NCI-H2171 (cell line): ENCODE measurements around the gene PHOSPHO1.
"Not testable (repeated sequence)": the region's sequence is repeated elsewhere in the genome, so short reads cannot be mapped to it uniquely, and the experiment has no call there.

Source experiments
- DNase-seq: peaks from one replicate; lab custom pipeline; 2025; lab: John Stamatoyannopoulos, UW

PHOSPHO1 gene

GRCh38 chr17:49230636-49231562, at the start of gene PHOSPHO1:
TSS of gene PHOSPHO1 (minus strand) at chr17:49230787. CDS start at chr17:49226691, 4,096 bp downstream.
- peak; percentile 74 for DNase-seq

GRCh38 chr17:49280061-49280460, 49.5 kb upstream of the PHOSPHO1 start:
- DNase-seq, result no peak

GRCh38 chr17:49279263-49280015, 48.9 kb upstream of the PHOSPHO1 start:
- DNase-seq, result not testable (repeated sequence)

GRCh38 chr17:49278076-49278475, 47.5 kb upstream of the PHOSPHO1 start:
- DNase-seq, result no peak

GRCh38 chr17:49277638-49278037, 47.1 kb upstream of the PHOSPHO1 start:
- DNase-seq, result no peak

- not testable (repeated sequence) for DNase-seq
These were observed 45.4 kb upstream of the PHOSPHO1 start for GRCh38 chr17:49275981-49276380.

- DNase-seq, result no peak
These were observed 38.8 kb upstream of the PHOSPHO1 start for GRCh38 chr17:49269356-49269755.

GRCh38 chr17:49267912-49268311, 37.3 kb upstream of the PHOSPHO1 start:
- no peak for DNase-seq

GRCh38 chr17:49266233-49266632, 35.6 kb upstream of the PHOSPHO1 start:
- DNase-seq, result no peak

GRCh38 chr17:49261540-49261939, 31.0 kb upstream of the PHOSPHO1 start:
- DNase-seq, result not testable (repeated sequence)

GRCh38 chr17:49260817-49261291, 30.3 kb upstream of the PHOSPHO1 start:
- no peak for DNase-seq

- DNase-seq, result no peak
These were observed 29.6 kb upstream of the PHOSPHO1 start for GRCh38 chr17:49260011-49260816.

- no peak for DNase-seq
These were observed 29.1 kb upstream of the PHOSPHO1 start for GRCh38 chr17:49259663-49260010.

- DNase-seq, result no peak
These were observed 27.8 kb upstream of the PHOSPHO1 start for GRCh38 chr17:49258394-49258793.

- DNase-seq, result no peak
These were observed 24.5 kb upstream of the PHOSPHO1 start for GRCh38 chr17:49255125-49255524.

GRCh38 chr17:49254066-49254465, 23.5 kb upstream of the PHOSPHO1 start:
- no peak for DNase-seq

GRCh38 chr17:49252148-49252695, 21.6 kb upstream of the PHOSPHO1 start:
- no peak for DNase-seq

- no peak for DNase-seq
These were observed 19.4 kb upstream of the PHOSPHO1 start for GRCh38 chr17:49249890-49250522.

GRCh38 chr17:49249292-49249794, 18.8 kb upstream of the PHOSPHO1 start:
- DNase-seq, result no peak

- no peak for DNase-seq
These were observed 17.4 kb upstream of the PHOSPHO1 start for GRCh38 chr17:49247944-49248343.

GRCh38 chr17:49244839-49245238, 14.3 kb upstream of the PHOSPHO1 start:
- no peak for DNase-seq
